Osteocyte (in vitro differentiated cells): ENCODE results near the gene TEX14. TPM values are rescaled to one million over a fixed set of nuclear protein-coding genes. Genes with fewer than 3 reads are reported as not detected.

Experiments used
- DNase-seq: peaks from one replicate; pipeline ENCODE4 v3.0.0; 2021; ENCODE audit warnings: mixed read lengths; ENCODE audit not compliant: unreplicated experiment; ENCODE audit errors: extremely low spot score
- H3K27ac Mint-ChIP-seq: one replicate; pipeline ENCODE4 v1.8.0; 2021; ENCODE audit warnings: mild to moderate bottlenecking, mixed read lengths; ENCODE audit not compliant: unreplicated experiment
- H3K27me3 Mint-ChIP-seq: one replicate; pipeline ENCODE4 v1.8.0; 2021; ENCODE audit warnings: mixed read lengths; ENCODE audit not compliant: unreplicated experiment
- H3K36me3 Mint-ChIP-seq: one replicate; pipeline ENCODE4 v1.8.0; 2021; ENCODE audit warnings: mixed read lengths; ENCODE audit not compliant: unreplicated experiment
- H3K4me1 Mint-ChIP-seq: one replicate; pipeline ENCODE4 v1.8.0; 2021; ENCODE audit warnings: mixed read lengths; ENCODE audit not compliant: unreplicated experiment
- H3K4me3 Mint-ChIP-seq: one replicate; pipeline ENCODE4 v1.8.0; 2021; ENCODE audit warnings: mild to moderate bottlenecking, moderate library complexity, mixed read lengths; ENCODE audit not compliant: unreplicated experiment
- H3K9me3 Mint-ChIP-seq: one replicate; pipeline ENCODE4 v1.8.0; 2021; ENCODE audit warnings: mixed read lengths; ENCODE audit not compliant: unreplicated experiment
- CTCF ChIP-seq: fragments of 200-600 bp; sonication (generic); IDR thresholded peaks from 2 replicates; pipeline ENCODE4 v1.5.0; 2021; ENCODE audit warnings: antibody characterized with exemption, mild to moderate bottlenecking, moderate library complexity
- total RNA-seq: library from RNA; stranded (reverse); gene quantifications from 2 replicates; pipeline ENCODE4 v1.2.1, GENCODE V29; 2021

The TEX14 gene
- total RNA-seq, 1 donor from 2014 or later, result 0.27 TPM

GRCh38 chr17:58648236-58648635 lies 43.6 kb downstream of the TEX14 start:
- H3K4me1 Mint-ChIP-seq, result no peaks in the 10 kb centered on the region
- no peaks in the 10 kb centered on the region for H3K9me3 Mint-ChIP-seq

GRCh38 chr17:58643147-58643546 lies 48.7 kb downstream of the TEX14 start:
- H3K4me1 Mint-ChIP-seq, result no peaks in the 10 kb centered on the region
- H3K27ac Mint-ChIP-seq, result no peak overlapping the region
- H3K36me3 Mint-ChIP-seq, result no peaks in the 10 kb centered on the region
- H3K27me3 Mint-ChIP-seq, result no peaks in the 10 kb centered on the region
- H3K4me3 Mint-ChIP-seq, result no peak overlapping the region
- no peaks in the 10 kb centered on the region for H3K9me3 Mint-ChIP-seq
- DNase-seq, result no peak
- no peak for TF ChIP-seq CTCF

More at GRCh38 chr17:58648236-58648635, 43.6 kb downstream of the TEX14 start:
- no peaks in the 10 kb centered on the region for H3K36me3 Mint-ChIP-seq
- DNase-seq, result no peak
- peaks cover 7% of the 10 kb centered on the region for H3K27me3 Mint-ChIP-seq
- no peak overlapping the region for H3K27ac Mint-ChIP-seq
- no peak for TF ChIP-seq CTCF
- no peak overlapping the region for H3K4me3 Mint-ChIP-seq

GRCh38 chr17:58641887-58642311 lies 49.9 kb downstream of the TEX14 start:
- no peaks in the 10 kb centered on the region for H3K9me3 Mint-ChIP-seq
- no peaks in the 10 kb centered on the region for H3K4me1 Mint-ChIP-seq
- no peak overlapping the region for H3K4me3 Mint-ChIP-seq
- no peak for DNase-seq
- no peaks in the 10 kb centered on the region for H3K36me3 Mint-ChIP-seq
- H3K27ac Mint-ChIP-seq, result no peak overlapping the region
- TF ChIP-seq CTCF, result no peak
- no peaks in the 10 kb centered on the region for H3K27me3 Mint-ChIP-seq

- no peak overlapping the region for H3K27ac Mint-ChIP-seq
- no peak for DNase-seq
- H3K4me3 Mint-ChIP-seq, result no peak overlapping the region
- TF ChIP-seq CTCF, result no peak
- H3K4me1 Mint-ChIP-seq, result no peaks in the 10 kb centered on the region
- no peaks in the 10 kb centered on the region for H3K36me3 Mint-ChIP-seq
- H3K9me3 Mint-ChIP-seq, result no peaks in the 10 kb centered on the region
- no peaks in the 10 kb centered on the region for H3K27me3 Mint-ChIP-seq
Measured at GRCh38 chr17:58640202-58640601, 51.6 kb downstream of the TEX14 start.

GRCh38 chr17:58639681-58640080 lies 52.2 kb downstream of the TEX14 start:
- no peaks in the 10 kb centered on the region for H3K9me3 Mint-ChIP-seq
- H3K36me3 Mint-ChIP-seq, result no peaks in the 10 kb centered on the region
- TF ChIP-seq CTCF, result no peak
- DNase-seq, result no peak
- H3K27ac Mint-ChIP-seq, result no peak overlapping the region
- no peak overlapping the region for H3K4me3 Mint-ChIP-seq
- H3K4me1 Mint-ChIP-seq, result no peaks in the 10 kb centered on the region
- no peaks in the 10 kb centered on the region for H3K27me3 Mint-ChIP-seq
